HUES48 (cell line): ENCODE data around the gene MTMR3.

Experiments used
- H3K27ac ChIP-seq: one replicate; pipeline ENCODE4 v1.7.0; 2013; ENCODE audit warnings: low read depth, low read length, inconsistent platforms
- H3K27me3 ChIP-seq: 2 replicates; pipeline ENCODE4 v1.6.1; 2013; ENCODE audit warnings: mild to moderate bottlenecking, low read length; ENCODE audit not compliant: control insufficient read depth, insufficient read depth
- H3K36me3 ChIP-seq: 2 replicates; pipeline ENCODE4 v1.6.1; 2013; ENCODE audit warnings: low read length; ENCODE audit not compliant: control insufficient read depth, insufficient read depth
- H3K4me1 ChIP-seq: 2 replicates; pipeline ENCODE4 v1.6.1; 2013; ENCODE audit warnings: mild to moderate bottlenecking, low read length; ENCODE audit not compliant: control insufficient read depth, insufficient read depth
- H3K4me3 ChIP-seq: 2 replicates; pipeline ENCODE4 v1.5.1; 2013; ENCODE audit warnings: mild to moderate bottlenecking, low read depth, low read length
- H3K9ac ChIP-seq: 2 replicates; pipeline ENCODE4 v1.6.1; 2013; ENCODE audit warnings: mild to moderate bottlenecking, low read depth, low read length, moderate library complexity
- H3K9me3 ChIP-seq: 2 replicates; pipeline ENCODE4 v1.6.1; 2013; ENCODE audit warnings: low read length; ENCODE audit not compliant: control insufficient read depth, insufficient read depth

Gene MTMR3

DNA sequence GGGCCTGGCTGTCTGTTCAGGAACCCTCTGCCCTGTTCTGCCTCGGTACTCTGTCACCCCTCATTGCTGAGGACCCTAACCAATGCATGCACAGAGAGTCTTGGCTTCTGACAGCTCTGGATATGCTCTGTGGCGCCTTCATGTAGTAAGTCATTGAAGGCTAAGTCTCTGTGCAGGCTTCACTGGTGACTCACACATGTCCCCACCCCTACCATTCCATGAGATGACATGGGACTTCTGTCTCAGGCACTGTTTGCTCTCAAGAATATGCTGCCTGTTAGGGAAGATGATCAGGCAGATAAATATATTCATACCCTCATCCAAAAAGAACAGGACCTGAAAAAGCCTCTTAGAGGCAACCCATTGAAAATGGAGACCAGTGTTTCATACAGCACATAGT lies 153.7 kb downstream of the MTMR3 start:
- Histone ChIP-seq H3K36me3 (no peaks in the 10 kb centered on the region), H3K27ac (no peak overlapping the region), H3K4me3 (no peak overlapping the region), H3K4me1 (no peaks in the 10 kb centered on the region), H3K9me3 (no peaks in the 10 kb centered on the region), H3K27me3 (no peaks in the 10 kb centered on the region), H3K9ac (no peak overlapping the region)

GRCh38 chr22:30038219-30038618 lies 155.2 kb downstream of the MTMR3 start:
- no peak overlapping the region for H3K27ac ChIP-seq
- H3K4me3 ChIP-seq, result no peak overlapping the region
- H3K9ac ChIP-seq, result no peak overlapping the region
- H3K27me3 ChIP-seq, result no peaks in the 10 kb centered on the region
- no peaks in the 10 kb centered on the region for H3K9me3 ChIP-seq
- no peaks in the 10 kb centered on the region for H3K4me1 ChIP-seq
- no peaks in the 10 kb centered on the region for H3K36me3 ChIP-seq

DNA sequence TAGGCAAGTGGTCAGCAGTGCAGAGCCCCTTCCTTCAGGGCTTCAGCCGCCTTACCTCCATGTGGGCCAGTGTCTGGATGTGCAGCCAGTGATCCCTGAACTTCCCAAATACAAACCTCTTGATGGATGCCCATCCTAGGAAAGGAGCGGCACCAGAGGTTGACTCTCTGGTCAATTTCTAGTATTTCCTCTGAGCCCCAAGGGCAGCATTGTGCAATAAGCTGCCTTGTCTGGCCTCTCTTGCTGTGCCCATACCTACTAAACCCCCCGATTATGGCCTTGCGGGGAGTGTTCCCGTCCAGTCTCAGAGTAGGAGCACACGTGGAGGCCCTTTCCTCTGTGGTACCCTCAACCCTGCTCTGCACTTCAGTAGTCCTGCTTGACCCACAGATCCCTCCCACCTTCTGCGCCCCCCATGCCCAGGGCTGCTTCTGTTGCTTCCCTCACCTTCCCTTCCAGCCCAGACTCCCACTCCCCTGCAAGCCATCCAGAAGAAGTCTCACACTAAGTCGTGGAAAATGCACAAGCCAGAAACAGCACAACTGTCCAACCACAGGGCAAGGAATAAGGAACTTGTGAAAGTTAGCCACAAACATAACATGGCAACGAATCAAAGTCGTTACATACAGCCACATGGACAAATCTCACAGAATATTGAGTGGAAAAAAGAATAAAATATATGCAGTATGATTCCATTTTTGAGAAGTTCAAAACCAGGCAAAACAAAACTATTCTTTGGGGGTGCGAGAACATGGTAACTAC lies 157.7 kb downstream of the MTMR3 start:
- Histone ChIP-seq H3K4me1 (no peaks in the 10 kb centered on the region), H3K36me3 (no peaks in the 10 kb centered on the region), H3K9me3 (no peaks in the 10 kb centered on the region), H3K4me3 (no peak overlapping the region), H3K27me3 (no peaks in the 10 kb centered on the region), H3K9ac (no peak overlapping the region), H3K27ac (no peak overlapping the region)

DNA sequence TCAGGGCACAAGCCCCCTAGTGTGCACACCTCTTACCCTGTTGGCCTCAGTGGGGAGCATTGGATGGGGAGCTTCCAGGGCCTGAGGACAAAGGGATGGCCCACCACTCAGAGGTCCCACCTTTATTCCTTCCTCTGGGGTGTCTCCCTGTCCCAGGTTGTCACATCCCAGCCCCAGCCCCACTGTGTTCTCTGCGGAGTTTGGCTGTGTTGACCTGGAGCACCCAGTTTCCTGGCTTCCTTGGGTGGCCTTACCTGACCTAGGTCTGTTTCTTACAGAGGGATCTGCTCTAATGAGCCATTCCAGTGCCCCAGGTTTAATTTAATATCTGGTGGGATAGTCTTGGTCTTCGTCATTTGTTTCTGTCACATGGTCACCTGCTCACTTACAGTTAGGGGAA lies 158.5 kb downstream of the MTMR3 start:
- Histone ChIP-seq H3K4me3 (no peak overlapping the region), H3K27me3 (no peaks in the 10 kb centered on the region), H3K4me1 (no peaks in the 10 kb centered on the region), H3K27ac (no peak overlapping the region), H3K36me3 (no peaks in the 10 kb centered on the region), H3K9me3 (no peaks in the 10 kb centered on the region), H3K9ac (no peak overlapping the region)

DNA sequence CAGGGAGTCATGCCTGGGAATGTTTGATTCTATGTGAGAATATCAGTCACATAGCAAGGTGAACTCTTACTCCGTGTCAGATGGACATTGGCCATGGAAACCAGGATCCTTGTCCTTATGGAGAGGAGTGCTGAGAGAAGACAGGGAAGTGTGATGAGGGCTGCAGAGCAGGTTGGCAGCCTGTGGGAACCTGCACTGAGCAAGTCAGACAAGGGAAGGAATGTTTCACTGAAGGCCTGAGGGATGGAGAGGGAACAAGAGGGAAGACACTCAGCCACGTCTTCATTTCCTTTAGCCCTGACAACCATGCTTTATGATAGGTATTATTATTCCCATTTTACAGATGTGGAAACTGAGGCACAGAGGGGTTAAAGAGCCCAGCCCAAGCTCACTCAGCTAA lies 158.9 kb downstream of the MTMR3 start:
- Histone ChIP-seq H3K9ac (no peak overlapping the region), H3K4me3 (no peak overlapping the region), H3K36me3 (no peaks in the 10 kb centered on the region), H3K27me3 (no peaks in the 10 kb centered on the region), H3K9me3 (no peaks in the 10 kb centered on the region), H3K4me1 (no peaks in the 10 kb centered on the region), H3K27ac (no peak overlapping the region)

GRCh38 chr22:30043161-30043560 lies 160.2 kb downstream of the MTMR3 start:
- Histone ChIP-seq H3K9ac (no peak overlapping the region), H3K4me1 (no peaks in the 10 kb centered on the region), H3K27me3 (no peaks in the 10 kb centered on the region), H3K27ac (no peak overlapping the region), H3K4me3 (no peak overlapping the region), H3K36me3 (no peaks in the 10 kb centered on the region), H3K9me3 (no peaks in the 10 kb centered on the region)

DNA sequence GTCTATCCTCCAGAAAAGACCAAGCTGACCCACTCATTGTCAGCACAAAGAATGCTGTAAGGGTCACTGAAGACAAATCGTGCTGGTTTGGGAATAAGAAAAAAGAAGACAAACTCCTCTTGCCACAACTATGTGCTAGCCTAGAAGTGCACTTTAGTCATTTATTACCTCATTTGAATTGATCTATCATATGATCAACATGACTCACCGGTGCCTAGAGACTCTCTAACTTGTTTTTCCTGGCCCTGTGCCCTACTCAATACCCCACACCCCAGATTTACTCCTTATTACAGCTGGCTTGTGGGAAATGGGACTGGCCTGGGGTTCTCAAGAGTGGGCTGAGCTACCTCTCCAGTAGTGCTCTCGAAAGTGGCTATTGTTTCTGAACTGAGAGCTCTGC lies 161.4 kb downstream of the MTMR3 start:
- Histone ChIP-seq H3K4me3 (no peak overlapping the region), H3K27me3 (no peaks in the 10 kb centered on the region), H3K4me1 (no peaks in the 10 kb centered on the region), H3K27ac (no peak overlapping the region), H3K9ac (no peak overlapping the region), H3K9me3 (no peaks in the 10 kb centered on the region), H3K36me3 (no peaks in the 10 kb centered on the region)

DNA sequence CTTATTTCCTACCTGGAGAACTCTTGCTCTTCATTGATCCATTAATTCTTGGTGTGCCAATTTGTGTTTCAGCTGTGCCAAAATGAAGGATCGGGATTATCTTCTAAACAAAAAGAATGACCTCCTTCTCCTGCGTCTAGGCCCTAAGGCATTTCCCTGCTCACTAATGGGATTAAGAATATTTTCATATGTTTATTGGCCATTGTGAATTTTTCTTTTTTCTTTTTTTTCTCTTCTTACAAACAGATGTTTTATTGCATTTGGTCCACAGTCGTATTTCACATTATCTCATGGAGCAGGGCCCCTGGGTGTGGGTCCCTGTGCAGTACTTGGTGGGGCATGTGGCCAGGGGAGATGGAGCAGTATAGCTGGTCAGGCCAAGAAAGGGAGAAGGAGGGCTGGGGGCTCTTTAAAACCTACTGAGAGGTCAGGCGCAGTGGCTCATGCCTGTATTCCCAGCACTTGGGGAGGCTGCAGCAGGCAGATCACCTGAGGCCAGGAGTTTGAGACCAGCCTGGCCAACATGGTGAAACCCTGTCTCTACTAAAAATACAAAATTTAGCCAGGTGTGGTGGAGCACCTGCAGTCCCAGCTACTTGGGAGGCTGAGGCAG lies 162.0 kb downstream of the MTMR3 start:
- H3K4me3 ChIP-seq, result no peak overlapping the region
- H3K36me3 ChIP-seq, result no peaks in the 10 kb centered on the region
- no peak overlapping the region for H3K27ac ChIP-seq
- H3K9me3 ChIP-seq, result no peaks in the 10 kb centered on the region
- no peaks in the 10 kb centered on the region for H3K4me1 ChIP-seq
- H3K27me3 ChIP-seq, result no peaks in the 10 kb centered on the region
- H3K9ac ChIP-seq, result no peak overlapping the region

- Histone ChIP-seq H3K9me3 (no peaks in the 10 kb centered on the region), H3K4me3 (no peak overlapping the region), H3K36me3 (no peaks in the 10 kb centered on the region), H3K9ac (no peak overlapping the region), H3K27me3 (no peaks in the 10 kb centered on the region), H3K4me1 (no peaks in the 10 kb centered on the region), H3K27ac (no peak overlapping the region)
Observed at GRCh38 chr22:30045494-30045887, 162.5 kb downstream of the MTMR3 start.

DNA sequence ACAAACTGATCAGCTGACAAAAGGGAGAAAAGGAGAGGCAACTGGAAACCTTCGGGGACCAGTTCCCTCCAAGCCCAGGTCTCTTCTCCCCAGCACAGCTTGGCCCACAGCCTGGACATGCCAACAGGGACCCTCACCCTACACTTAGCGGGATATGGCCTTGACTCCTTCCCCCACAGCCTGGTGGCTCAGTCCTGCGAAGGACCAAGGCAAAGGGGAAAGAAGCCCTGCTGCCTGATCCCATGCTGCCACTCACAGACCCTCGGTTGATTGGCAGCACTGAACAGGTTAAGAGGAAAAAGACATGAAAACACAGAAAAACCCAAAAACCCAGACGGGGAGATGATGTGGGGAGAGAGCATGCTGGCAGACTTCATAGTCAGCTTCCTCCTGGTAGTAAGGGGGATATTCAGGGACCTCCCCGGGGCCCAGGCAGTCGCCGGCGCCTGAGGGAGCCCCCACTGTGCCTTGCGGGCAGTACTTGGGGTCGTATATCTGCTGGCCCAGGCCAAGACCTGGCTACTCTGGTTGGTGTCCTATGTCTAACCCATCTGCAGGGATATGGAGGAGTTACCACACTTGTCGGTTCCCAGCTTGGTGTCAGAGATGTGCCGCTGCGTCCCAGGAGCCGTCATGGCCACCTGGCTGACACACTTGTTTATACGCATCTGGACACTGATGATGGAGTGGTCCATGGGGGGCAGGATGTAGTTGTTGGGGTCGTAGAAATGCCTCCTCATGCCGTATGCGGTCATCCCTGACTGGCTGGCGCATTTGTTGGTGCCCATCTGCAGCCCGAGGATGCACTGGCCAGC lies 163.1 kb downstream of the MTMR3 start:
- Histone ChIP-seq H3K36me3 (no peaks in the 10 kb centered on the region), H3K27me3 (no peaks in the 10 kb centered on the region), H3K9me3 (no peaks in the 10 kb centered on the region), H3K27ac (no peak overlapping the region), H3K4me3 (no peak overlapping the region), H3K9ac (no peak overlapping the region), H3K4me1 (no peaks in the 10 kb centered on the region)
